HepG2 (cell line): Measurements from ENCODE around the gene MASTL. TPM values are rescaled to one million over a fixed set of nuclear protein-coding genes. Genes with fewer than 3 reads are reported as not detected.

Experiments
- AGO2 ChIP-seq: fragments of 200-400 bp; formaldehyde crosslinking; optimal IDR thresholded peaks from 2 replicates; pipeline ENCODE3; 2017; ENCODE audit warnings: mild to moderate bottlenecking, low read depth, low read length, moderate library complexity
- ATRX ChIP-seq: sonication (generic); formaldehyde crosslinking; IDR thresholded peaks from 2 replicates; pipeline ENCODE4 v1.4.0; 2020; ENCODE audit warnings: missing genetic modification reagents, borderline replicate concordance
- CEBPZ ChIP-seq: IDR thresholded peaks from 2 replicates; pipeline ENCODE4 v1.6.1; 2012; ENCODE audit warnings: low read length, improper control_type of control experiment
- HMG20A ChIP-seq: IDR thresholded peaks from 2 replicates; pipeline ENCODE4 v1.6.1; 2016; ENCODE audit warnings: borderline replicate concordance
- IRF2 ChIP-seq: IDR thresholded peaks from 2 replicates; pipeline ENCODE4 v1.6.1; 2018; ENCODE audit warnings: missing genetic modification reagents, missing compliant biosample characterization
- JUNB ChIP-seq: sonication (generic); formaldehyde crosslinking; IDR thresholded peaks from 2 replicates; pipeline ENCODE4 v1.8.0; 2022; ENCODE audit warnings: missing genetic modification reagents, mild to moderate bottlenecking, borderline replicate concordance
- MATR3 ChIP-seq: sonication (generic); formaldehyde crosslinking; IDR thresholded peaks from 2 replicates; pipeline ENCODE4 v1.4.0; 2020; ENCODE audit warnings: missing genetic modification reagents
- MIER3 ChIP-seq: IDR thresholded peaks from 2 replicates; pipeline ENCODE4 v1.6.1; 2016; ENCODE audit warnings: missing compliant biosample characterization, borderline replicate concordance
- REXO4 ChIP-seq: sonication (generic); formaldehyde crosslinking; IDR thresholded peaks from 2 replicates; pipeline ENCODE4 v1.8.0; 2022; ENCODE audit warnings: missing genetic modification reagents, mild to moderate bottlenecking, borderline replicate concordance
- SIN3B ChIP-seq: fragments of 150-350 bp; IDR thresholded peaks from 2 replicates; pipeline ENCODE4 v1.6.1; 2014; ENCODE audit warnings: low read length
- SYNCRIP ChIP-seq: fragments of 200-400 bp; formaldehyde crosslinking; IDR thresholded peaks from 2 replicates; pipeline ENCODE4 v1.6.1; 2018; ENCODE audit warnings: mild to moderate bottlenecking, low read depth, low read length; ENCODE audit not compliant: insufficient read depth
- TRIM22 ChIP-seq: fragments of 450-650 bp; IDR thresholded peaks from 2 replicates; pipeline ENCODE4 v1.6.1; 2017
- ZNF337 ChIP-seq: sonication (generic); formaldehyde crosslinking; IDR thresholded peaks from 2 replicates; pipeline ENCODE4 v1.5.1; 2020; ENCODE audit warnings: missing genetic modification reagents, low read depth, mild to moderate bottlenecking, borderline replicate concordance
- ZNF354B ChIP-seq: sonication (generic); formaldehyde crosslinking; IDR thresholded peaks from 2 replicates; pipeline ENCODE4 v1.8.0; 2022; ENCODE audit warnings: mild to moderate bottlenecking, missing genetic modification reagents
- ZNF543 ChIP-seq: sonication (generic); formaldehyde crosslinking; IDR thresholded peaks from 2 replicates; pipeline ENCODE4 v1.4.0; 2020; ENCODE audit warnings: mild to moderate bottlenecking, missing genetic modification reagents
- ZNF552 ChIP-seq: sonication (generic); formaldehyde crosslinking; IDR thresholded peaks from 2 replicates; pipeline ENCODE4 v1.9.0; 2022; ENCODE audit warnings: missing genetic modification reagents, mild to moderate bottlenecking, borderline replicate concordance
- ZNF713 ChIP-seq: sonication (generic); formaldehyde crosslinking; IDR thresholded peaks from 2 replicates; pipeline ENCODE4 v1.4.0; 2020; ENCODE audit warnings: mild to moderate bottlenecking, missing genetic modification reagents
- ZNF788 ChIP-seq: sonication (generic); formaldehyde crosslinking; IDR thresholded peaks from 2 replicates; pipeline ENCODE4 v1.5.0; 2020; ENCODE audit warnings: mild to moderate bottlenecking, missing genetic modification reagents, borderline replicate concordance
- ZSCAN21 ChIP-seq: sonication (generic); formaldehyde crosslinking; IDR thresholded peaks from 2 replicates; pipeline ENCODE4 v1.8.0; 2022; ENCODE audit warnings: mild to moderate bottlenecking, missing genetic modification reagents, moderate library complexity, borderline replicate concordance
- ZSCAN9 ChIP-seq: IDR thresholded peaks from 2 replicates; pipeline ENCODE4 v1.6.1; 2016; ENCODE audit warnings: borderline replicate concordance
- polyA plus RNA-seq, 8 experiments: library from polyadenylated mRNA; depleted of rRNA in 3 of 8; stranded (reverse) in 7 of 8; unstranded in 1 of 8; fragments of >200 nt; fragmentation: Illumina TruSeq in 4 of 8; extraction: Trizol in 4 of 8; gene quantifications; 2 replicates each; pipeline versions ENCODE4 v1.2.1 to v1.2.3, GENCODE V29; 2011 to 2016; ENCODE audit warnings: low read depth in 4 of 8, missing spikeins in 1 of 8, mixed read lengths in 1 of 8; ENCODE audit not compliant: insufficient read depth in 1 of 8
- total RNA-seq, 5 experiments: library from RNA; depleted of rRNA; stranded (reverse); fragments of >200 nt; fragmentation: Illumina TruSeq; extraction: Trizol; gene quantifications; 2 replicates each; pipeline ENCODE4 v1.2.3, GENCODE V29; 2016; ENCODE audit warnings: low read depth in 1 of 5
- TF ChIP-seq, protein P1 (sequence below): sonication (generic); formaldehyde crosslinking; IDR thresholded peaks from 2 replicates; pipeline ENCODE4 v1.4.0; 2020; ENCODE audit warnings: missing genetic modification reagents
- TF ChIP-seq, protein P2 (sequence below): sonication (generic); formaldehyde crosslinking; IDR thresholded peaks from 2 replicates; pipeline ENCODE4 v1.4.0; 2020; ENCODE audit warnings: mild to moderate bottlenecking, missing genetic modification reagents

MASTL gene
- total and polyA plus RNA-seq, 2 of the 13 experiments (the other 11 are each of a cell fraction or from before 2014, with no cell fraction given) = 6.0 to 18.0 TPM

GRCh38 chr10:27155066-27155754, at the start of gene MASTL (continued):
- no peak; the same call in 1 of the 2 replicates for TF ChIP-seq ZSCAN9
- no peak for TF ChIP-seq ZNF337
- no peak for TF ChIP-seq JUNB
- TF ChIP-seq HMG20A (CRISPR knock-in tag) = no peak
- TF ChIP-seq IRF2 (CRISPR knock-in tag) = peak; percentile 83; the same call in 1 of the 2 replicates
- peak; percentile 83; the same call in 1 of the 2 replicates for TF ChIP-seq SIN3B
- TF ChIP-seq, protein P1, sequence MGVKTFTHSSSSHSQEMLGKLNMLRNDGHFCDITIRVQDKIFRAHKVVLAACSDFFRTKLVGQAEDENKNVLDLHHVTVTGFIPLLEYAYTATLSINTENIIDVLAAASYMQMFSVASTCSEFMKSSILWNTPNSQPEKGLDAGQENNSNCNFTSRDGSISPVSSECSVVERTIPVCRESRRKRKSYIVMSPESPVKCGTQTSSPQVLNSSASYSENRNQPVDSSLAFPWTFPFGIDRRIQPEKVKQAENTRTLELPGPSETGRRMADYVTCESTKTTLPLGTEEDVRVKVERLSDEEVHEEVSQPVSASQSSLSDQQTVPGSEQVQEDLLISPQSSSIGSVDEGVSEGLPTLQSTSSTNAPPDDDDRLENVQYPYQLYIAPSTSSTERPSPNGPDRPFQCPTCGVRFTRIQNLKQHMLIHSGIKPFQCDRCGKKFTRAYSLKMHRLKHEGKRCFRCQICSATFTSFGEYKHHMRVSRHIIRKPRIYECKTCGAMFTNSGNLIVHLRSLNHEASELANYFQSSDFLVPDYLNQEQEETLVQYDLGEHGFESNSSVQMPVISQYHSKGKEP (CRISPR knock-in tag) = no peak
- TF ChIP-seq, protein P2, sequence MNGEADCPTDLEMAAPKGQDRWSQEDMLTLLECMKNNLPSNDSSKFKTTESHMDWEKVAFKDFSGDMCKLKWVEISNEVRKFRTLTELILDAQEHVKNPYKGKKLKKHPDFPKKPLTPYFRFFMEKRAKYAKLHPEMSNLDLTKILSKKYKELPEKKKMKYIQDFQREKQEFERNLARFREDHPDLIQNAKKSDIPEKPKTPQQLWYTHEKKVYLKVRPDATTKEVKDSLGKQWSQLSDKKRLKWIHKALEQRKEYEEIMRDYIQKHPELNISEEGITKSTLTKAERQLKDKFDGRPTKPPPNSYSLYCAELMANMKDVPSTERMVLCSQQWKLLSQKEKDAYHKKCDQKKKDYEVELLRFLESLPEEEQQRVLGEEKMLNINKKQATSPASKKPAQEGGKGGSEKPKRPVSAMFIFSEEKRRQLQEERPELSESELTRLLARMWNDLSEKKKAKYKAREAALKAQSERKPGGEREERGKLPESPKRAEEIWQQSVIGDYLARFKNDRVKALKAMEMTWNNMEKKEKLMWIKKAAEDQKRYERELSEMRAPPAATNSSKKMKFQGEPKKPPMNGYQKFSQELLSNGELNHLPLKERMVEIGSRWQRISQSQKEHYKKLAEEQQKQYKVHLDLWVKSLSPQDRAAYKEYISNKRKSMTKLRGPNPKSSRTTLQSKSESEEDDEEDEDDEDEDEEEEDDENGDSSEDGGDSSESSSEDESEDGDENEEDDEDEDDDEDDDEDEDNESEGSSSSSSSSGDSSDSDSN (CRISPR knock-in tag) = peak; percentile 44
- TF ChIP-seq TRIM22 = no peak
- peak; percentile 70 for TF ChIP-seq AGO2
- no peak for TF ChIP-seq ZNF552
- TF ChIP-seq MIER3 (CRISPR knock-in tag) = no peak
- TF ChIP-seq ATRX (CRISPR knock-in tag) = no peak
- no peak for TF ChIP-seq REXO4 (CRISPR knock-in tag)
- no peak for TF ChIP-seq SYNCRIP
- TF ChIP-seq ZNF713 (CRISPR knock-in tag) = no peak
- TF ChIP-seq ZSCAN21 (CRISPR knock-in tag) = peak; percentile 91
- no peak for TF ChIP-seq MATR3 (CRISPR knock-in tag)
- no peak for TF ChIP-seq ZNF354B
- no peak for TF ChIP-seq ZNF788 (CRISPR knock-in tag)
- TF ChIP-seq ZNF543 (CRISPR knock-in tag) = no peak; the same call in 1 of the 2 replicates
- TF ChIP-seq CEBPZ = no peak
